ENCODE data around the gene XIST. TPM values are rescaled to one million over a fixed set of nuclear protein-coding genes. Genes with fewer than 3 reads are reported as not detected.
"Not testable (repeated sequence)": the region's sequence is repeated elsewhere in the genome, so short reads cannot be mapped to it uniquely, and the experiment has no call there.

XIST gene
- polyA plus RNA-seq (2014; cell fraction: cytosol; rRNA removed): 2.7 TPM in 2 replicates
- 605 and 803 TPM in 2 replicates for polyA plus RNA-seq (2014; cell fraction: nucleus; rRNA removed)

- peak; percentile 68 for DNase-seq (ENCODE audit: low spot score)
Observed at GRCh38 chrX:73852467-73852866, at the start of gene XIST. Gene XIST (minus strand): TSS chrX:73852714.

- DNase-seq (ENCODE audit: low spot score): not testable (repeated sequence)
Observed at GRCh38 chrX:73898315-73898714, 45.8 kb upstream of the XIST start.

GRCh38 chrX:73892515-73893090, 40.1 kb upstream of the XIST start:
- peak; percentile 19 for DNase-seq (ENCODE audit: low spot score)

GRCh38 chrX:73882260-73882659, 29.7 kb upstream of the XIST start:
- DNase-seq (ENCODE audit: low spot score): not testable (repeated sequence)

GRCh38 chrX:73877687-73878086, 25.2 kb upstream of the XIST start:
- DNase-seq (ENCODE audit: low spot score): no peak

- DNase-seq (ENCODE audit: low spot score): no peak
Observed at GRCh38 chrX:73876911-73877310, 24.4 kb upstream of the XIST start.

- DNase-seq (ENCODE audit: low spot score): no peak
Observed at GRCh38 chrX:73868916-73869315, 16.4 kb upstream of the XIST start.

GRCh38 chrX:73867144-73867543, 14.6 kb upstream of the XIST start:
- no peak for DNase-seq (ENCODE audit: low spot score)

GRCh38 chrX:73863852-73864251, 11.3 kb upstream of the XIST start:
- DNase-seq (ENCODE audit: low spot score): no peak

GRCh38 chrX:73863268-73863667, 10.8 kb upstream of the XIST start:
- no peak for DNase-seq (ENCODE audit: low spot score)

- DNase-seq (ENCODE audit: low spot score): no peak
Observed at GRCh38 chrX:73859622-73860021, 7.1 kb upstream of the XIST start.

GRCh38 chrX:73855546-73855945, 3.0 kb upstream of the XIST start:
- peak; percentile 60 for DNase-seq (ENCODE audit: low spot score)

- no peak for DNase-seq (ENCODE audit: low spot score)
Observed at GRCh38 chrX:73852022-73852421, 492 bp downstream of the XIST start.

- DNase-seq (ENCODE audit: low spot score): peak; percentile 93
Observed at GRCh38 chrX:73851014-73852009, 1.2 kb downstream of the XIST start.

- DNase-seq (ENCODE audit: low spot score): peak; percentile 19
Observed at GRCh38 chrX:73850124-73851013, 2.1 kb downstream of the XIST start.

- DNase-seq (ENCODE audit: low spot score): no peak
Observed at GRCh38 chrX:73849073-73849472, 3.4 kb downstream of the XIST start.

GRCh38 chrX:73847991-73848390, 4.5 kb downstream of the XIST start:
- DNase-seq (ENCODE audit: low spot score): no peak

- no peak for DNase-seq (ENCODE audit: low spot score)
Observed at GRCh38 chrX:73847100-73847499, 5.4 kb downstream of the XIST start.

- no peak for DNase-seq (ENCODE audit: low spot score)
Observed at GRCh38 chrX:73842541-73843234, 9.8 kb downstream of the XIST start.

- DNase-seq (ENCODE audit: low spot score): no peak
Observed at GRCh38 chrX:73841337-73841736, 11.2 kb downstream of the XIST start.
